ENCODE results near the gene TMEM52.

Gene TMEM52

DNA sequence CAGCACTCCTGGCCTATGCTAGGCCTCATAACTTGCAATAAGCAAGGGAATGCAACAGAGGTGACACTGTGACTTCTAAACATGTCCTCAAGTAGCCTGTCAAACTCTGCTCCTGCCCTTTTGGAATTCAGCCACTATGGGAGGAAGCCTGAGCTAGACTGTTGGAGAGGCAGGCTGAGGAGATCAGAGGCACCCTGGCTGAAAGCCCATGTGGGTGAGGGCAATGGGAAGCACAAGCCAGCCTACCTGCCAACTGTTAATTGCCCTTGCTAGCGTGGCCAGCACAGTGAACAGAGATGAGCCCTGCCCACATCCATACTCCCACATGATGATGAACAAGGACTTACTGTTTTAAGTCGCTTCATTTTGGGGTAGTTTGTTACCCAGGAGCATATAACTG is 45.9 kb downstream of the TMEM52 start:
- Histone ChIP-seq H3K4me3 (ENCODE audit: severe bottlenecking) (no peak overlapping the region), H3K36me3 (ENCODE audit: low read depth) (peaks cover 45% of the 10 kb centered on the region), H3K27ac (ENCODE audit: poor library complexity, severe bottlenecking) (no peak overlapping the region), H3K4me1 (ENCODE audit: insufficient read depth, poor library complexity, severe bottlenecking) (no peaks in the 10 kb centered on the region), H3K9me3 (ENCODE audit: severe bottlenecking) (no peaks in the 10 kb centered on the region), H3K27me3 (ENCODE audit: insufficient read depth, poor library complexity, severe bottlenecking) (no peaks in the 10 kb centered on the region)
- DNase-seq (ENCODE audit: low spot score) (no peak), ATAC-seq (ENCODE audit: low read depth) (no peak)
- TF ChIP-seq, protein P1, sequence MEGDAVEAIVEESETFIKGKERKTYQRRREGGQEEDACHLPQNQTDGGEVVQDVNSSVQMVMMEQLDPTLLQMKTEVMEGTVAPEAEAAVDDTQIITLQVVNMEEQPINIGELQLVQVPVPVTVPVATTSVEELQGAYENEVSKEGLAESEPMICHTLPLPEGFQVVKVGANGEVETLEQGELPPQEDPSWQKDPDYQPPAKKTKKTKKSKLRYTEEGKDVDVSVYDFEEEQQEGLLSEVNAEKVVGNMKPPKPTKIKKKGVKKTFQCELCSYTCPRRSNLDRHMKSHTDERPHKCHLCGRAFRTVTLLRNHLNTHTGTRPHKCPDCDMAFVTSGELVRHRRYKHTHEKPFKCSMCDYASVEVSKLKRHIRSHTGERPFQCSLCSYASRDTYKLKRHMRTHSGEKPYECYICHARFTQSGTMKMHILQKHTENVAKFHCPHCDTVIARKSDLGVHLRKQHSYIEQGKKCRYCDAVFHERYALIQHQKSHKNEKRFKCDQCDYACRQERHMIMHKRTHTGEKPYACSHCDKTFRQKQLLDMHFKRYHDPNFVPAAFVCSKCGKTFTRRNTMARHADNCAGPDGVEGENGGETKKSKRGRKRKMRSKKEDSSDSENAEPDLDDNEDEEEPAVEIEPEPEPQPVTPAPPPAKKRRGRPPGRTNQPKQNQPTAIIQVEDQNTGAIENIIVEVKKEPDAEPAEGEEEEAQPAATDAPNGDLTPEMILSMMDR (IDR thresholded peaks at IDR 0.05; ENCODE audit: poor library complexity, severe bottlenecking): no peak

DNA sequence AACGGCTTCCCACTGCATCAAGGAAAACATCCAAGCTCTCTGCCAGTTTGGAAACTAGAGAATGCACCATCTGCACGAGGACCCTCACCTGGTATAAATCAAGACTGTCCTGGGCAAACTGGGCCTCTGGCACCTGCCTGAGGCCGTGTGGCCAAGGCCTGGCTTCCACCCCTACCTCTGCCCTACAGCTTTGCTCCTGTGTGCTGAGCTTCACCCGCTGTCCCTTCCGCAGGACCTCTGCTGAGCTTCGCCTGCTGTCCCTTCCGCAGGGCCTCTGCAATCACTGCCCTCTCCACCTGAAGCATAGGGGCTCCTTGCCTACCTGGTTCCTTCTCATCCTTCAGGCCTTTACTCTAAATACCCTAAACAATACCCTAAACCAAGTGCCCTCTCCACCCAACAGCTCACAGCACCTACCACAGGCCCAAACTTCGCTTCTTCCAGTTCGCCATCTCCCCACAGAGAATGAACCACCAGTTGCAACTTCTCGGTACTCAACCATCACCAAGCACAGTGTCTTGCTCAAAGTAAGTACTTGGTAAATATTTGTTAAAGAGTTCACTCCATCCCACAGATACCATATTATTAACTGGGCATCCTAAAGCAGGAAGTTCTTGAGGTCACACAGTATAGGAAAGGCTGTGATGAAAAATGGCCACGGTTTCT is 46.6 kb downstream of the TMEM52 start:
- no peak overlapping the region for H3K27ac ChIP-seq (ENCODE audit: poor library complexity, severe bottlenecking)
- no peaks in the 10 kb centered on the region for H3K27me3 ChIP-seq (ENCODE audit: insufficient read depth, poor library complexity, severe bottlenecking)
- no peaks in the 10 kb centered on the region for H3K4me1 ChIP-seq (ENCODE audit: insufficient read depth, poor library complexity, severe bottlenecking)
- ATAC-seq (ENCODE audit: low read depth) (no peak), DNase-seq (ENCODE audit: low spot score) (no peak)
- no peaks in the 10 kb centered on the region for H3K9me3 ChIP-seq (ENCODE audit: severe bottlenecking)
- H3K36me3 ChIP-seq (ENCODE audit: low read depth): peaks cover 42% of the 10 kb centered on the region
- H3K4me3 ChIP-seq (ENCODE audit: severe bottlenecking): no peak overlapping the region
- TF ChIP-seq, protein P1 (IDR thresholded peaks at IDR 0.05; ENCODE audit: poor library complexity, severe bottlenecking): no peak

- Histone ChIP-seq H3K36me3 (ENCODE audit: low read depth) (peaks cover 22% of the 10 kb centered on the region), H3K4me3 (ENCODE audit: severe bottlenecking) (no peak overlapping the region), H3K9me3 (ENCODE audit: severe bottlenecking) (no peaks in the 10 kb centered on the region), H3K27me3 (ENCODE audit: insufficient read depth, poor library complexity, severe bottlenecking) (no peaks in the 10 kb centered on the region), H3K4me1 (ENCODE audit: insufficient read depth, poor library complexity, severe bottlenecking) (no peaks in the 10 kb centered on the region), H3K27ac (ENCODE audit: poor library complexity, severe bottlenecking) (no peak overlapping the region)
- no peak for ATAC-seq (ENCODE audit: low read depth)
- TF ChIP-seq, protein P1 (IDR thresholded peaks at IDR 0.05; ENCODE audit: poor library complexity, severe bottlenecking): no peak
- no peak for DNase-seq (ENCODE audit: low spot score)
These were observed 49.6 kb downstream of the TMEM52 start for GRCh38 chr1:1869469-1869868.
